ENCODE measurements around the gene TENT5A.
"Not testable (repeated sequence)": the region's sequence is repeated elsewhere in the genome, so short reads cannot be mapped to it uniquely, and the experiment has no call there.

The TENT5A gene

DNA sequence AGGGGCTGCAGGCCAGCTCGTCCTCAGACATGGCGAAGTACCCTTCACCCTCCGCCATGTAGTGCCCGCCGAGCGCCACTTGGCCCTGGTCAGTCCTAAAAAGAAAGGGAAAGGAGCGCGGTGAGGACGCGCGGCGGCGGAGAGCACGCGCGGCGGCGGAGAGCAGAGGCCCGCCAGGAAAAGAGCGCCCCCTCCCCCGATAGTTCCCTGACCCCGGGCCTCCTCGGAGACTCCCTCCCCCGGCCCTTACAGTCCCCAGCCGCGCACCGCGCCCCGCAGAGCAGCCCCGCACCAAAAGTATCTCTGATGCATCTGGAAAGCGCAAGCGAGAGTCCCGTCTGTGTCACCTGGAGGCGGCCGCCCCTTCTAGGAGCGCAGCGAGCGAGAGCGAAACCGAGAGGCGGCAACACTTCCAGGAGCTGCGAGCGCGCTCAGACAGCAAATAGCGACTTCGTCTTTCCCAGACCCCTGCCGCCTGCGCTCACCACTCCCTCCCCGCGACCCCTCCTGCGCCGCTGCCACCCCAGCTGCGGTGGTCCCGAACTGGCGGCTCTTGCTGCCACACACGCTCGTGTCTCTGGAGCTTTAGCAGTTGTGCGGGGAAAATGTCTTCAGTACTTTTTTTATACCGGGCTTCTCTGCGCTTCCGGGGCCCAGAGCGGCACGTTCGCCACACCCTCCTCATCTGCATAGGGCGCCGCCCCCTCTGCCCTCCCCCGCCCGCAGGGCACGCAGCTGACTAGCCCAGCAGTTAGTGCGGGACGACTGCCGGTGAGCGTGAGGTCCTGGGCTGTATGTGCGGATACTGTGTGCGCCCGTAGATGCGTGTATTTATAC lies at the start of gene TENT5A:
TENT5A (minus strand) TSS at position 598 of the 837 bp plus-strand sequence; CDS start at position 58, 540 bp downstream.
- peak; percentile 70 for DNase-seq (ENCODE audit: low spot score)

DNA sequence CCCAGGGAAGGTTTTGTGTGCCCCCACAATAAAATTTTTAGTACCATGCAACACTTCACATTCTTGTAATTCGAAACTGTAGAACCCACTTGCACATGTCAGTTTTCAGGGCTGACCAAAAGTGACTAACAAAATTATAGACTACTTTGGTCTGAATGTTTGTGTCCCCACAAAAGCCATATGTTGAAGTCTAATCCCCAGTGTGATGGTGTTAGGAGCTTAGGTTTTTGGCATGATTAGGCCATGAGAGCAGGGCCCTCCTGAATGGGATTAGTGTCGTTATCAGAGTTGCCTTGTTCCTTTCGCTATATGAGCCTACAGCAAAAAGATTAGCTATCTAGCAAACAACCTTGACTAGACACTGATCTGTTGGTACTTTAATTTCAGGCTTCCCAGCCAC lies 49.0 kb upstream of the TENT5A start:
- DNase-seq (ENCODE audit: low spot score), result no peak

DNA sequence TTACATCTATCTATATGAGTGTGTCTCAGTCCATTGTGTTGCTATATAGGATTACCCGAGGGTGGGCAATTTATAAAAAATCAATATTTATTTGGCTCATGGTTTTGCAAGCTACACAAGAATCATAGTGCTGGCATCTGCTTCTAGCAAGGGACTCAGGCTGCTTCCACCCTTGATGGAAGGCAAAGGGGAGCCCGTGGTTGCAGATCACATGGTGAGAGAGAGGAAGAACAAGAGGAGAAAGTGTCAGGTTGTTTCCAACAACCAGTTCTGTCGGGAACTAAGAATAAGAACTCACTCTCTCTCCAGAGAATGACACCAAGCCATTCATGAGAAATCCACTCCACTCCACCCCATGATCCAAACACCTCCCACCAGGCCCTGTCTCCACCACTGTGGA lies 48.2 kb upstream of the TENT5A start:
- DNase-seq (ENCODE audit: low spot score), result no peak

DNA sequence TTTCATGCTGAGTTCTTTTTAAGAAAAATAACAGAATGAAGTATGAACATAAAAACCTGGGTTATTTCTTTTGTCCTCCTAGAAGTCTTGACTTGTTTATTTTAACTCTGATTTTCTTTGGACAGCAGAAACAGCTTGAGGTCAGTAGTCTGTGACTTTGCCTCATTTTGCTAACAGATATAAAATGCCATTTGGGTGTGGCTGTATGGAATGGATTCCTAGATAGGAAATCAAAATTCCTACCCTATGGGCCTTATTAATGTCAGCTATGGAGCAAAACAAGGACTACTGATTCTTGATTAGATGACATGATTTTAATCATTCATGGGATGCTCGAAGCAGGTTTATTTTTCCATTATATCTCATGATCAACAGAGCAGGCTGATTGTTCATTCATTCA lies 46.8 kb upstream of the TENT5A start:
- DNase-seq (ENCODE audit: low spot score), result no peak

DNA sequence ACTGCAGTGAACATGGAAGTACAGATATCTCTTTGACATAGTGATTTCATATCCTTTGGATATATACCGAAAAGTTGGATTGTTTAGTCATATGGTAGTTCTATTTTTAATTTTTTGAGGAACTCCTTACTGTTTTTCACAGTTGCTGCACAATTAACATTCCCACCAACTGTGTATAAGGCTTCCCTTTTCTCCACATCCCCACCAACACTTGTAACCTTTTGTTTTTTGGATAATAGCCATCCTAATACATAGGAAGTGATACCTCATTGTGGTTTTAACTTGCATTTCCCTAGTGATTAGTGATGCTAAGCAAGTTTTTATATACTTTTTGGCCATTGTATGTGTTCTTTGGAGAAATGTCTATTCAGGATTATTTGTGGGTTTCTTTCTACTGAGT lies 45.1 kb upstream of the TENT5A start:
- no peak for DNase-seq (ENCODE audit: low spot score)

DNA sequence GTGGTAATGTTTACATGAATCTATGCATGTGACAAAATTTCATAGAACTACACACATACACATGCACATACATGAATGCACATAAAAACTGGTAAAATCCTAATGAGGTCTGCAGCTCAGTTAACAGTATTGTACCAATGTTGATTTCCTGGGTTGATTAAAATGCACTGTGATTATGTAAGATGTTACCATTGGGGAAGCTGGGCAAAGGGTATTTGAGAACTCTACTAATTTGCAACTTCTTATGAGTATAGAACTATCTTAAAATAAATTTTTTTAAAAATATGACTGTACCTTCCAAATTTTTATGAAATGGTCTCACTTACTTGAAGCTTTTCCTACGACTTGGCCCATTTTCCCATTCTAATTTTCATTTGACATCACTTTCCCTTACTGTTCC lies 43.4 kb upstream of the TENT5A start:
- no peak for DNase-seq (ENCODE audit: low spot score)

DNA sequence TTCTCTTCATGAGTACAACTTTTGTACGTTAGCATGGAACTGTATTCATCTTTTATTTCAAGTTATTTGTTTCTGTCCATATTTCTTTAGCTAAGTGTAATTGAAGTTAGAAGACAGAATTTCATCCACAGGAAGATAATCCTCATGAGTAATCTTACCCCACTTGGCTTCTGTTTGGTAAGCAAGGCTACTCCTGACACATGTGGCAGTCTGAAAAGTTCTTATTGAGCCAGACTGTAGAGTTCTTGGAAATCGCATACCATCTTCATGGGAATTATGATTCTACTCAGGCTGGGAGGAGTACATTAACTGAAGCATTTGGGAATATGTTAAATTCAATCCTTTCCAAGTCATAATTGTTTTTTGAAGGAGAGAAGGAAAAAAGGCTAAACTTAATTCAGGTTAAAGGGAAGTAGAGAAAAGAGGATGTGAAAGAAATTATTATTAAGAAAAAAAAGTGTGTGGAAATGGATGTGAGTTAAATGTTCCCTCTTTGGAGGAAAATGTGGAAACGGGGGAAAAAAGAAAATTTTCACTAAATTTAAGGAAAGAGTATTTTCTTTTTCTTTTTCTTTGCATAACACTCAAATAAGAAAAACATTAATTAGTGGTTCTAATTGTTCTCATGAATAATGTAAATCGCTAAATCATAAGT lies 41.5 kb upstream of the TENT5A start:
- DNase-seq (ENCODE audit: low spot score), result no peak

DNA sequence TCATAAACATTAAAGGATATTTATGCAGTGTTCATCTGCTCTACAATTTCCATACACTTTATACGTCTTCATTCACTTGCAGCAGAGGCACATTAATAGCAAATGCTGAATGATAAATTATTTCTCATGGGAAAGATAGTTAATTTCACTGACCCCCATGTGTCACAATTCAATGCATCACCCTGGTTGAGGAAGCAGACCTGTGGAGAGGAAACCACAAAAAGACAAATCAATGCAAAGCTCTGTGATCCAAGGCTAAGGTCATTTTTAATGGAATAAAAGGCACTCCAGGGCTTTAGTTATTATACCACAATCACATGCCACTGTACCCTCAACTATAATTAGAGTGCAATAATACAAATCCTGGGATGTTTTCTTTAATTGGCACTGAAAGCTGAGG lies 40.3 kb upstream of the TENT5A start:
- DNase-seq (ENCODE audit: low spot score), result no peak

DNA sequence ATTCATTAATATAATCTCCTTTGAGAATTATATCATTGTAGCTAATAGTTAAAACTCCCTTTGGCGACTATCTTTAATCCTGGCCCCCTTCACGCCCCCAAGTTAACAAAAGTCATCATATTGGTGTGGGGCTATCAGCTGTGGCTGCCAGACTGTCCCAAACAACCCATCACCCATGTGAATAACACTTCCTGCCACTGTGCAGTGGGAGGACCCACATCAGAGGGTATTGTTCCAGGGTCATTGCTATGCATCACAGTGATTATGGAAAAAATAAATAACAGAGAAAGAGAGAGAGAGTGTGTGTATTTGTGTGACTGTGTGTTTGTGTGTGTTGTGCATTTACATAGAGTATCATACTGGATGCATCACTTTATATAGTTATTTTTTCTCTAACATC lies 39.3 kb upstream of the TENT5A start:
- DNase-seq (ENCODE audit: low spot score), result no peak

DNA sequence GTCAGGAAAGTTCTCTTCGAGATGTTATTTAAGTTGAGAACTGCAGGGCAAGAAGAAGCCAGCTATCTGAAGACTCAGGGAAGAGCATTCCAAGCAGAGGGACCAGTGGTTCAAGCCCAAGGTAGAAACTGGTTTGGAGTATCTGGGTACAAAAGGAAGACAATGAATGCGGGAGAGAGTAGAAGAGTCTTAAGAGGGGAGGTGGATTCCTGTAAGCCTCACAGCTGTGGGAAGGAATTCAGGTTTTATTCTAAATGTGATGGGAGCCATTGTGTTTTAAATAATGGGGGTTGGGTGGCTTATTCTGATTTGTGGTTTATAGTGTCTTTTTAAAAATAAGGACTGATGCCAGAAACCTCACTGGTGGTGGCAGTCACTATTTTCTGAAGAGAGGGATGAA lies 37.6 kb upstream of the TENT5A start:
- no peak for DNase-seq (ENCODE audit: low spot score)

DNA sequence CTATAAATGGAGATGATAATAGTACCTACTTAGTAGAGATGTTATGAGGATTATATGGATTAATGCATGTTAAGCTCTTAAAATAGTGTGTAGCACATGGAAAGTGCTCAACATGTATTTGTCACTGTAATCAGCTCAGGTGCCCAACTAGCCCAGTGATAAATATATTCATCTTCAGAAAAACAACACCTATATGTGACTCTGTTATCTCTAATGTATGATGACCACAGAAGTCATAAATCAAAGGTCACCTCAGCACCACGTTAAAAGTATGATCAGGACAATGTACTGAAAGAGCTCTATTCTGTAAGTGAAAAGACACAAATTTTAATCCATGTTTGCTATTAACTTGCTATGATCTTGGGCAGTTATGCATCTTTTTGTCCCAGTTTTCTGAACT lies 36.8 kb upstream of the TENT5A start:
- DNase-seq (ENCODE audit: low spot score), result no peak

DNA sequence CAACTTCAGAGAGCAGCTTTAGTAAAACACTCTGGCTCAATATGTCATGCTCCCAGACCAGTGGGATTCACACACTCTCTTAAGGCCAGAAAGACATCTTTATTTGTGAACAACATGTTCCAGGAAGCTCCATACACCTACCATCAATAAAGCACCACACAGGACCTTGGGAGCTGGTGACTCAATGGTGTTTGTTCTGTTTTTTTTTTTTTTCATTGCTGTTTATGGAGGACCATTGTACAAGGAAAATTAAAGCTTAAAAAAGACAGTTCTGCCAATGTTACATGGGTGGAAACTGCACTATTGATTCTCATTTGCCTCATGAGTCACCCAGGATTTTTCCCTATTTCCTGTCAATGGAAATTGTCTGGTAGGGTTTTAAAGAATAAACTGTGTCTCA lies 36.3 kb upstream of the TENT5A start:
- no peak for DNase-seq (ENCODE audit: low spot score)

DNA sequence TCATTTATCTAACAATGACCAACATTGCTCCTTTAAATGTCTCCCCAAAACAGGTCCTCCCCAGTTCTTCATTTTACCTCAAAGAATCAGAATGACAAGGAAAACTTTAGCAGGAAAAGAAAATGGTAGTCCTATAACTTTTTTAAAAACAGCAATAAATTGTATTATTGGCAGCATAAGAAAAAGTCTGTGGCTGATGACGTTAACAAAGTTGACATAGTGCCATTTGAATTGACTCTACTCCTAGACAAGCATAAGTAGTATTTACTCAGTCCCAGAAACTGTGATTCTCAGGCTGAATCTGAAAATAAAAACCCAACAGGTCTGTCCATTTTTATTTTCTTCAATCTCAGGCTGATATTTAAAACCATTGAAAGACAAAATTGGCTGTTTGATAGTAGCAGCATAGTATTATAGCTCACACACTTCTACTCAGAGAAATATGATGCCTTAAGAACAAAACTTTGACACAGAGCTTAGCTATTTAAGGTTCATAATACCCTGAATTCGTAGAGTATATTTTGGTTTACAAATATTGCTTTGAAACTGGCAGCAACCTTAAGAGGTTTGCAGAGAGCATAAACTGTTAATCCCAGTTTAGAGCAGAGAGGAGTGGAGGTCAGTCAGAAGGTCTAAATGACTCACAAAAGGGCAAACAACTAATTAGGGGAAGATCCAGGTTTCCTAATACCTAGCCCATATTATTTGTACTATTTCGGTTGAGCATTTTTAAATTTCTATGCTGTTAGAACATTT lies 35.0 kb upstream of the TENT5A start:
- DNase-seq (ENCODE audit: low spot score), result no peak

DNA sequence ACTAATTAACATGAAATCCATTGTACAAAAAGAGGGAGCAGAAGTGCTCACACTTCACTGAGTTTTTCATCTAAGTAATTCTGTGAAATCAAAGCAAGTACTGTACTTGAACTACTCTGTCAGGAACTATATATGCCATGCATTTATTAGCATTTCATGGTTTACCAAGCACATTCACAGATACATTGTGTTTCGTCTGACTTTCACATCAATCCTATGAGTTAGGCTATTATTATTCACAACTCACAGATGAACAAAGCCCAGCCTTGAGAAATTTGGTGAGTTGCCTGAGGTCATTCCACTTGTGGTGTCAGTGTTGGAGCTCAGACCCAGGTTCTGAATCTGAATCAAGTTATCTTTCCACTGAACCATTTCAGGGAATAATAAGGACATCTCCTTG lies 33.7 kb upstream of the TENT5A start:
- DNase-seq (ENCODE audit: low spot score), result no peak

DNA sequence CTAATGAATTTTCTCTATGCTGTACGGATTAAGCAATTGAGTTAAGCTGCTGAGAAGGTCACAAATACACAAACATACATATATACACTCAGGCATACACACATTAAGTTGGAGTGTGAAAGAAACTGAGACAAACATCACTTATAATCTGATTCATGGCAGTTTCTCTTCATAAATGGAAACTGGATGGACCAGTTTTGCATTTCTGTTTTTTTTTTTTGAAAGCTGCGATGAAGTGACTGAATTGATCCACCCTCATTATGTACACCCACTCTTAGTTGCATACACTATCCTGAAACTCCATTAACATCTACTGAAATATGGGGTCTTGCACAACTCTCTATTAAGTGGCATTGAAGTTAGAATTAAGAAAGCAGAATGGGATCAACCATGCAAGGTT lies 32.9 kb upstream of the TENT5A start:
- no peak for DNase-seq (ENCODE audit: low spot score)

DNA sequence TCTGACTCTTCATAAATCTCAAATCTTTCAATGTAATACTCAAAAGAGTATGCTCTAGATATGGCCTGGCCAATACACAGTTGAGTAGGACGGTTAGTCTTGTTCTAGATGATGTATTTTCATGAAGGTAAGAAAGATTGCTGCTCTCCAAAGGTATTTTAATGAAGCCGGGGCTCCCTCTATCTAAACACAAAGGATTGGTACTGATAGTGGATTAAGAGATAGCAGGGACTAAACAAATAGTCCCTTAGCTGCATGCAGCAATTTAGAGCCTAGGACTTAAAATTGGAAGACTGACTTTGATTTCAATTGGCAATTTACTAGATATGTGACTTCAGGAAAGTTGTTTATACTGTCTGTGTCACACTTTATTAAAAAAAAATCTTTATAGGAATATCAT lies 31.4 kb upstream of the TENT5A start:
- no peak for DNase-seq (ENCODE audit: low spot score)

DNA sequence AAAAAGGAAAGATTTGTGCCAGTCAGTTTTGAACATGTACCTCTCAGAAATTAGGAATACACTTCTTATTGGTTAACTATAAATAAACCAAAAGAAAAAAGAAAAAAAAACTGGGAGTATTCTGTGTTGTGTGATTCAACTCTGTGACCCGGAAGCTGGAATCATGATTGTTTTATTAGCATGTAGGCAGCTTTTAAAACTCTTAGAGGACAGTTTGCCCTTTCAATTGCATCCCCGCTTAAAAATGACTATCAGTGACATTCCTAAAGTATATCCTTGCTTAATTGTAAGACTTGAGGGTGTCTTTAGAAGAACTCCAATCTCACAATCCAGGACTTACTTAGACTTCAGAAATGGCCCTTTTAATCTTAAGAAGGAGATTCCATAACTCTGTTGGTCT lies 29.1 kb upstream of the TENT5A start:
- DNase-seq (ENCODE audit: low spot score), result no peak

DNA sequence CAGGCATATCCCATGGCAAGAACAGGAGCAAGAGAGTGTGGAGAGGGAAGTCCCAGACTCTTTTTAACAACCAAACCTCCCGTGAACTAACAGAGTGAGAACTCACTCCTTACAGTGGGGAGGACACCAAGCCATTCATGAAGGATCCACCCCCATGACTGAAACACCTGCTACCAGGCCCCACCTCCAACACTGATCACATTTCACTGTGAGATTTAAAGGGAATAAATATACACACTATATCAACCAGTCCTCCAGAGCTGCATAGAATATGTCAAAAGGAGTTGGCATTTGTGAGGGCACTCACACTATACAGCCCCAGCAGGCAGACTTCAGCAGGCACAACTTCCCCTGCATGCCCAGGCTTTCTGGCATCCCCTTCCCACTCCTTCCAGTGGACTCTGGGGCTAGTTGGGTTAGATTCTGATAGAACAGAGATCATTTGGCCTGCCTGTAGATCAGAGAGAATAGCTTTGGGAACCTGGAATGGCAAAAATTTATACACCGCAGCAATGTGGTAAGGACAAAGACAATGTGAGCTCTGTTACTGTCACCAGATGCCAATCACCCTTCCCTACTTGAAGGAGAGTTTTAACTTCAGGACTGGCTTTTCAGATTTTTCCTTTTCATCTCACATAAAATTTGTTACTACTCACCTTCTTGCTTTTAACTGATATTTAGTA lies 25.2 kb upstream of the TENT5A start:
- no peak for DNase-seq (ENCODE audit: low spot score)

DNA sequence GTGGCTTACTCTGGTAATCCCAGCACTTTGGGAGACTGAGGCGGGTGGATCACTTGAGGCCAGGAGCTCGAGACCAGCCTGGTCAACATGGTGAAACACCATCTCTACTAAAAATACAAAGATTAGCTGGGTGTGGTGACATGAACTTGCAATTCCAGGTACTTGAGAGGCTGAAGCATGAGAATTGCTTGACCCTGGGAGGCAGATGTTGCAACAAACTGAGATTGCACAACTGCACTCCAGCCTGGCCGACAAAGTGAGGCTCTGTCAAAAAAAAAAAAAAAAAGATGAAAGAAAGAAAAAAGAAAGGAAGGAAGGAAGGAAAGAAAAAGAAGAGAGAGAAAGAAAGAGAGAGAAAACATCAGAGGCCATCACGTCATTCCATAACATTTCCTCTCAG lies 23.7 kb upstream of the TENT5A start:
- not testable (repeated sequence) for DNase-seq (ENCODE audit: low spot score)

DNA sequence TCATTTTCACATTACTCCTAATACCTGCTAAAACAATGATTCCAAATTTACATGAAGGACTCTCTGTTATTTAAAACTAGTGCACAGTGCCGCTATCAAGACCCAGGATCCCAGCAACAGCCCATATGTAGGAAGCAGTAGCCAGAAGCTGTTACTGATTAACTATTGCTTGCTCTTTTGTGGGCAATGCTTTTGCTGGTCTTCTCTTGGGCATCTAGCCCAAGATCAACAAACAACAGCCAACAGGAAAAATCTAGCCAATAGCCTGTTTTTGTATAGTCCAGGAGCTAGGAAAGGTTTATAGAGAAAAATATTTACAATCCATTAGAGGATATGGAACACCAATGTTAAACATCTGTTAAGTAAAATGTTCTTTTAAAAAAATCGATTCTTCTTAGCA lies 22.1 kb upstream of the TENT5A start:
- DNase-seq (ENCODE audit: low spot score), result no peak

DNA sequence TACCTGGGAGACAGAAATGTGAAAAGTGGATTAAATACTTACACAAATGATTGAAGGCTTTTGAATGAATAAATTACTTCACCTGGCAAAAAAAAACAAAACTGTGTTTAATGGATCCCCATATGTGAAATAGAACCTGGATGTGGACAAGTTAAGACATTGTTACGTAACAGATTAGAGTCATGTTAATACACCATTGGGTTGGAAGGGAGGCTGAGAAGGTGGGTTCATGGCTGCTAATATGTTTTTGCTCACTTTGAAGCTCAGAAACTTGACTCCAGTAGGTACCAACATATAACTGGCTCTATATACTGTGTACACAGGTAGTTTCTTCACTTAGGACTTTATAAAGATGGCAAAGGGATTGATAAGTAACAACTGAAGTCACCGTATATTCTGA lies 21.4 kb upstream of the TENT5A start:
- no peak for DNase-seq (ENCODE audit: low spot score)

DNA sequence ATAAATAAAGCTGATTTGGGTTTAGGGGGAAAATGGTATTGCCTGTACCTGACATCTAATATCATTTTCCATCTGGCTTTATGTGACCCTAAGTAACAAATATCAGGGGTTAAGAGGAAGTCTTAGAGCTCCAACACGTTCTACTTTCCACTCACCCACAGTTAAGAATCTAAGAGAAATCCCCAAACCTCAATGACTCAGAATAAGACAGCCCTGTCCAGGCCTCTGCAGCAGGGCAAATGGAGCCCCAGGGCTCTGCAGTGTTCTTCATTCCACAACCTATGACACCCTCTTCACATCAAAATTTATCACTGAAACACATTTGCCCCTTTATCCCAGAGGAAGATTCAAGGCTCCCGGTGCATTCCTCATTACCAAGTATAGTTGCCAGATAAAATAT lies 20.3 kb upstream of the TENT5A start:
- DNase-seq (ENCODE audit: low spot score), result no peak

All from putamen (tissue), 1 donor.